ENCODE data around the gene CYSRT1. TPM values are rescaled to one million over a fixed set of nuclear protein-coding genes. Genes with fewer than 3 reads are reported as not detected.
A peak's percentile ranks its signal among the peaks of the same experiment; 100 is the strongest.

The CYSRT1 gene
- total and polyA plus RNA-seq, 8 donors = 0.22 to 1.3 (median 0.60) TPM; not detected in 4

- H3K27me3 ChIP-seq = no peaks in the 10 kb centered on the region
- WGBS, 2 donors = 10 to 11% methylated on average over 23 of the region's 23 CpGs
- ATAC-seq (peak; percentile 2 to 28 (median 5)), FAIRE-seq (no peak), DNase-seq (peak in 4 of 6 donors; percentile 59 to 72 (median 64))
- peak overlapping the region; percentile 86 to 97 (median 92) for H3K27ac ChIP-seq
- H3K4me3 ChIP-seq = peak overlapping the region; percentile 86 to 97 (median 89)
- intact Hi-C loops (cut with DNase I) = loop anchor here in 2 of 3 donors (5.0 kb wide), 2 partner anchors 48 to 72 kb away; no protein-coding TSS in a partner anchor
- H3K36me3 ChIP-seq = peaks cover 0 to 13% (median 3%) of the 10 kb centered on the region in 3 donors
- TF ChIP-seq, protein P1, sequence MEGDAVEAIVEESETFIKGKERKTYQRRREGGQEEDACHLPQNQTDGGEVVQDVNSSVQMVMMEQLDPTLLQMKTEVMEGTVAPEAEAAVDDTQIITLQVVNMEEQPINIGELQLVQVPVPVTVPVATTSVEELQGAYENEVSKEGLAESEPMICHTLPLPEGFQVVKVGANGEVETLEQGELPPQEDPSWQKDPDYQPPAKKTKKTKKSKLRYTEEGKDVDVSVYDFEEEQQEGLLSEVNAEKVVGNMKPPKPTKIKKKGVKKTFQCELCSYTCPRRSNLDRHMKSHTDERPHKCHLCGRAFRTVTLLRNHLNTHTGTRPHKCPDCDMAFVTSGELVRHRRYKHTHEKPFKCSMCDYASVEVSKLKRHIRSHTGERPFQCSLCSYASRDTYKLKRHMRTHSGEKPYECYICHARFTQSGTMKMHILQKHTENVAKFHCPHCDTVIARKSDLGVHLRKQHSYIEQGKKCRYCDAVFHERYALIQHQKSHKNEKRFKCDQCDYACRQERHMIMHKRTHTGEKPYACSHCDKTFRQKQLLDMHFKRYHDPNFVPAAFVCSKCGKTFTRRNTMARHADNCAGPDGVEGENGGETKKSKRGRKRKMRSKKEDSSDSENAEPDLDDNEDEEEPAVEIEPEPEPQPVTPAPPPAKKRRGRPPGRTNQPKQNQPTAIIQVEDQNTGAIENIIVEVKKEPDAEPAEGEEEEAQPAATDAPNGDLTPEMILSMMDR (IDR thresholded peaks at IDR 0.05) = no peak
- H3K4me1 ChIP-seq = peaks cover 39 to 59% (median 44%) of the 10 kb centered on the region in 3 donors
- no peaks in the 10 kb centered on the region for H3K9me3 ChIP-seq
These were observed 35.4 kb upstream of the CYSRT1 start for GRCh38 chr9:137189297-137190295.

DNA sequence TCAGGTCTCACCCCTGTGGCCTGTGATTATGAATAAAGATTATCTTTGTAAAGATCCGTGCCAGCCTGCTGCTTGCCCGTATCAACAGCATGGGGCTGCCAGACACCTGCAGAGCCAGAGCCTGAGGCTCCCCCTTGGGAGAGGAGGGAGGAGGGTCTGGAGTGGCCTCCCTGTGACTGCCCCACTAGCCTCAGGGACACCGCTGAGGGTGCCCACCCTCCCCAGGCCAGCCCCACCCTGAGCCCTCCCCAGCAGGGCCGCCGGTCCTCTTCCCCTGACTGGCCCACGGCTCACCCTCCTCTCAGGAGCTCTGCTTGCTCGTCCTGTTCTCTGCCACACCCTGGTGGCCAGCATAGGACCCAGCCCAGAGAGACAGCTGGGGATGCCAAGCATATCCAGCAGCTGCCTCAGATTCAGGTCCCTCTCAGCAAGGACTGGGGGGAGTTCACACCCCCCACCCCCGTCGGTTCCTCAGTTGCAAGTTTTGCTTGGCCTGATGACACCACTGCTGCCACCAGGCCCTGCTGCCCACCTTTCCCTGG is 34.6 kb upstream of the CYSRT1 start:
- H3K27ac ChIP-seq = peak overlapping the region; percentile 86 to 97 (median 92)

DNA sequence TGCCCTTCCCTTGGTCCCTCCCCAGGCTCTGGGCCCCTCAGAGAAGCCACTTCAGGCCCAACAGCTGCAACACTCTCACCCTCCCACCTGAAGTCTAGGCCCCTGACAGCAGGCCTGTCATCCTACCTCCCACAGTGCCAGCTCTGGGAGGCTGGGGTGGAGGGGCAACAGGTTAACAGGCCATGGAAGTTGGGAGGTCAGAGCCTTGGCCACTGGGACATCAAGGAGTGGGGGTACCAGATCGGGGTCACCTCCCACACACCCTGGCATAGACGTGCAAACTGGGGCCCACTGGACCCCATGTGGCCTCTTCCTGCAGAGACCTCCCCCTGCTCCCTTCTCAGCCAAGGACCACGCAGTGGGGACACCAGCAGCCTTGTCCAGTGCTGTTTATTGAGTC is 33.7 kb upstream of the CYSRT1 start:
- no peaks in the 10 kb centered on the region for H3K27me3 ChIP-seq
- peaks cover 0 to 7% (median 0%) of the 10 kb centered on the region in 3 donors for H3K36me3 ChIP-seq
- ATAC-seq = no peak
- H3K4me3 ChIP-seq = no peak overlapping the region
- 50 to 60% methylated on average over 3 of the region's 3 CpGs for WGBS, 2 donors
- H3K27ac ChIP-seq = no peak overlapping the region
- TF ChIP-seq, protein P1 (IDR thresholded peaks at IDR 0.05) = no peak
- no peaks in the 10 kb centered on the region for H3K9me3 ChIP-seq
- no peak for FAIRE-seq
- DNase-seq = peak in 1 of 6 donors; percentile 39
- H3K4me1 ChIP-seq = peaks cover 42 to 71% (median 47%) of the 10 kb centered on the region in 3 donors
- intact Hi-C loops (cut with DNase I) = loop anchor here in 1 of 3 donors (5.0 kb wide), 1 partner anchor 46 kb away; no protein-coding TSS in a partner anchor

More for the DNA sequence above, 34.6 kb upstream of the CYSRT1 start:
- ATAC-seq (no peak), FAIRE-seq (no peak), DNase-seq (peak in 1 of 6 donors; percentile 59)
- no peaks in the 10 kb centered on the region for H3K9me3 ChIP-seq
- peak overlapping the region in 2 of 4 donors; percentile 86 to 97 for H3K4me3 ChIP-seq
- H3K27me3 ChIP-seq = no peaks in the 10 kb centered on the region
- H3K36me3 ChIP-seq = peaks cover 0 to 7% (median 0%) of the 10 kb centered on the region in 3 donors
- 22 to 31% methylated on average over 9 of the region's 9 CpGs for WGBS, 2 donors
- intact Hi-C loops (cut with DNase I) = loop anchor here in 1 of 3 donors (5.0 kb wide), 1 partner anchor 47 kb away; no protein-coding TSS in a partner anchor
- H3K4me1 ChIP-seq = peaks cover 46 to 65% (median 47%) of the 10 kb centered on the region in 3 donors
- TF ChIP-seq, protein P1 (IDR thresholded peaks at IDR 0.05) = no peak

DNA sequence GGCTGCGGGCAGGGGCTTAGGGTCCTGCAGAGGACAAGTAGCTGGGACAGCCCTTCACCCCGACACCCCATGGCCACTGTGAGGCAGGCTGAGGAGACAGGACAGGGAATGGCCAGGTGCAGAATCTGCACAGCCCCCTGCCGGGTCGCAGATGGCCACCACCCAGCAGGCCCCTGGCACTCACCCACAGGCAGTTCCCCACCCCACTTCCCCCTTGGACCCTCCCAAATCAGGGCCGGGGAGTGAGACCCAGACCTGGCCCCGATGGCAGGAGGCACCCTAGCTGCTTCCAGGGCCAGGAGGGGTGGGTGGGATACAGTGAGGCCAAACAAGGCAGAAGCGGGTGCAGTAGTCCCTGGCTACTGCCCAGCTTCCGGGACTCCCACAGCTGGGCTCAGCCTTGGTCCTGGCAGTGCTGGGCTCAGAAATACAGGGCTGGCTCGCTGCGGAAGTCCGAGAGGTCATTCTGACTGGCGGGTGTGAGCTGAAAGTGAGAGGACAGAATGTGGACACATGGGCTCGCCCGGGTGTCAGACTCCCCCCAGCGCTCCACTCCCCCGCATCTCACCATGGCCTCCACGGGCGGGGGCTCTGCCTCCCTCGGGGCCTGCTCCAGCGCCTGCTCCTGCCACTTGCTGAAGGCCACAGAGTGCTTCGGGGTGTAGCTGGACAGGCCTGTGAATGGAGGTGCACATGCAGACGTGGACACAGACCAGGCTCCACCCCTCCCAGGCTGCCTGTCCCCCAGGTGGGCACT is 33.1 kb upstream of the CYSRT1 start:
- no peak for FAIRE-seq
- no peak for ATAC-seq
- H3K4me1 ChIP-seq = peaks cover 36 to 65% (median 42%) of the 10 kb centered on the region in 3 donors
- peak overlapping the region in 1 of 4 donors; percentile 22 for H3K27ac ChIP-seq
- intact Hi-C loops (cut with DNase I) = loop anchor here in 1 of 3 donors (5.0 kb wide), 1 partner anchor 45 kb away; no protein-coding TSS in a partner anchor
- no peaks in the 10 kb centered on the region for H3K27me3 ChIP-seq
- peak in 1 of 6 donors; percentile 52 for DNase-seq
- no peak overlapping the region for H3K4me3 ChIP-seq
- 67 to 68% methylated on average over 22 of the region's 22 CpGs for WGBS, 2 donors
- H3K9me3 ChIP-seq = no peaks in the 10 kb centered on the region
- TF ChIP-seq, protein P1 (IDR thresholded peaks at IDR 0.05) = no peak
- peaks cover 0 to 7% (median 0%) of the 10 kb centered on the region in 3 donors for H3K36me3 ChIP-seq

Data from pancreas (tissue), 10 donors.